Activated CD8-positive, alpha-beta memory T cell treated with anti-CD3 and anti-CD28 coated beads, Interleukin-2, amount 50 U/mL, for 1 hour (primary cell): ENCODE measurements around the gene PNLIP.

Experiments used
- DNase-seq: peaks from one replicate; pipeline ENCODE4 v3.0.0-alpha.2; 2020; ENCODE audit errors: extremely low read depth

The PNLIP gene

GRCh38 chr10:116574797-116575196 is 29.1 kb downstream of the PNLIP start:
- no peak for DNase-seq

- no peak for DNase-seq
Observed at GRCh38 chr10:116587878-116588591, 42.3 kb downstream of the PNLIP start.

GRCh38 chr10:116588995-116589394 is 43.3 kb downstream of the PNLIP start:
- DNase-seq, result no peak

GRCh38 chr10:116589926-116590325 is 44.2 kb downstream of the PNLIP start:
- DNase-seq, result no peak

GRCh38 chr10:116590590-116591444 is 45.1 kb downstream of the PNLIP start, which contains the start of gene PNLIPRP1:
PNLIPRP1 (plus strand) TSS chr10:116590959; CDS start chr10:116591130, 171 bp downstream.
- DNase-seq, result no peak

- DNase-seq, result no peak
Observed at GRCh38 chr10:116593139-116593740, 47.5 kb downstream of the PNLIP start.

- DNase-seq, result no peak
Observed at GRCh38 chr10:116594525-116595035, 48.8 kb downstream of the PNLIP start.

- DNase-seq, result no peak
Observed at GRCh38 chr10:116596062-116596461, 50.3 kb downstream of the PNLIP start.

- DNase-seq, result no peak
Observed at GRCh38 chr10:116597543-116597942, 51.8 kb downstream of the PNLIP start.

- no peak for DNase-seq
Observed at GRCh38 chr10:116598329-116598728, 52.6 kb downstream of the PNLIP start.

GRCh38 chr10:116599991-116600390 is 54.3 kb downstream of the PNLIP start:
- DNase-seq, result no peak

- DNase-seq, result no peak
Observed at GRCh38 chr10:116602648-116603400, 57.1 kb downstream of the PNLIP start.

GRCh38 chr10:116606061-116606483 is 60.3 kb downstream of the PNLIP start:
- DNase-seq, result no peak

GRCh38 chr10:116607336-116607735 is 61.6 kb downstream of the PNLIP start:
- DNase-seq, result no peak

- no peak for DNase-seq
Observed at GRCh38 chr10:116608686-116609594, 63.2 kb downstream of the PNLIP start.

GRCh38 chr10:116610443-116611152 is 64.9 kb downstream of the PNLIP start:
- DNase-seq, result no peak

- no peak for DNase-seq
Observed at GRCh38 chr10:116611153-116611545, 65.4 kb downstream of the PNLIP start.

- no peak for DNase-seq
Observed at GRCh38 chr10:116612107-116612769, 66.5 kb downstream of the PNLIP start.

GRCh38 chr10:116613471-116613870 is 67.7 kb downstream of the PNLIP start:
- no peak for DNase-seq
